ENCODE measurements around the gene ARSB.
"Not testable (repeated sequence)": the region's sequence is repeated elsewhere in the genome, so short reads cannot be mapped to it uniquely, and the experiment has no call there.

Gene ARSB

DNA sequence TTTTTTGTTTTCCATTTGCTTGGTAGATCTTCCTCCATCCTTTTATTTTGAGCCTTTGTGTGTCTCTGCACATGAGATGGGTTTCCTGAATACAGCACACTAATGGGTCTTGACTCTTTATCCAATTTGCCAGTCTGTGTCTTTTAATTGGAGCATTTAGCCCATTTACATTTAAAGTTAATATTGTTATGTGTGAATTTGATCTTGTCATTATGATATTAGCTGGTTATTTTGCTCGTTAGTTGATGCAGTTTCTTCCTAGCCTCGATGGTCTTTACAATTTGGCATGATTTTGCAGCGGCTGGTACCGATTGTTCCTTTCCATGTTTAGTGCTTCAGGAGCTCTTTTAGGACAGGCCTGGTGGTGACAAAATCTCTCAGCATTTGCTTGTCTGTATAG is 133.2 kb downstream of the ARSB start:
- not testable (repeated sequence) for H3K4me3 ChIP-seq (ENCODE audit: low read depth, low read length)

- H3K4me3 ChIP-seq (ENCODE audit: low read depth, low read length), result no peak overlapping the region
These were observed 139.6 kb downstream of the ARSB start for GRCh38 chr5:78845470-78845869.

- H3K4me3 ChIP-seq (ENCODE audit: low read depth, low read length), result no peak overlapping the region
These were observed 141.7 kb downstream of the ARSB start for GRCh38 chr5:78843436-78843835.

DNA sequence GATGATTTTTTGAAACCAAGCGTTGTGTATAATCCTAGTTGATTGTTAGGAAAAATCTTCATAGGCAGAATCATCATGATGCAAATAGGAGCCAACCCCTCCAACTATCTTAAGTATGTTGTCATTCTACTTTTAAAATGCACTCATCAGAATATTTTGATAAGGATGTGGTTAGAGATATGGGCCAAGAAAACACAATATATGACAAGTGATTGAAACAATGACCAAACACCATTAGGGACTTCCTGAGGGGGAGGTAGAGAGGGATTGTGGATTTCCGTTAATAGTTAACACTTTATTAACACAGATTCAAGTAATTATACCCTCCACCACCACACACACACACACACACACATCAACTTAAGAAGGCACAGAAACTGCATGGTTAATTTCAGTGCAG is 143.3 kb downstream of the ARSB start:
- no peak overlapping the region for H3K4me3 ChIP-seq (ENCODE audit: low read depth, low read length)

- H3K4me3 ChIP-seq (ENCODE audit: low read depth, low read length), result no peak overlapping the region
These were observed 146.4 kb downstream of the ARSB start for GRCh38 chr5:78838753-78839152.

- H3K4me3 ChIP-seq (ENCODE audit: low read depth, low read length), result no peak overlapping the region
These were observed 147.3 kb downstream of the ARSB start for GRCh38 chr5:78837836-78838235.

DNA sequence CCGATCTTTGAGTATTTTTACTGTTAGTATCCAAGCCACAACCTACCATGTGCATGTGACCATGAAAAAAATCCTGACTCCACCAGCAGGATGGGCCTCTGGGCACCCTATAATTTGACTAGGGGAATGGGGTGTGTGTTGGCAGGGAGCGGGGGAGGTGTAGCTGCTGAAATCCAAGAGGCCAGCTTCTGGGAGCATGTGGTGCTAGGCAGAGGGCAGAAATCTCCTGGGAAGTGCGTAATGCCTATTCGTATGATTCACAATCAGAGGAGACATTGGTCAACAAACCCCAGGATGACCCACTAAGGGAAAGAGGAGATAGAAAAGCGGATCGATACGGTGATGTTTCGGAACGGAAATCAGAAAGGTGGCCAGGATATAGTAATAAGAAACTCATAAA is 149.9 kb downstream of the ARSB start:
- H3K4me3 ChIP-seq (ENCODE audit: low read depth, low read length), result no peak overlapping the region

DNA sequence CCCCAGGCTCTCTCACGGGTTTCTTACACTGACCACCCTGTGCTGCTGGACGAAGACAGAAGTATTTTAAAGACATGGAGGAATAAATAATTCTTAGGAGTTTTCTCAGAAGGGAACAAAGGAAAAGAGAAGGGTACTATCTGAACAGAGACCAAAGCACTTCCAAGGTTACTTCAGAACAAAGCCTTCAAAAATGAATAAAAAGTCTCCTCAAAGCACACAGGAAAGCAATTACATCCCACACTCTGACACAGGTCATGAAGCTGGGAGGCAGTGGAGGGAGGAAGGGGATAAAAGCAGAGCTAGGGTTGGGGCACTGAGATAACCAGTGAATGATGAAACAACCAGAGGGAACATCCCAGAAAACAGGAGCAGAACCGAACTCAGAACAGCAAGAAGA is 151.8 kb downstream of the ARSB start:
- no peak overlapping the region for H3K4me3 ChIP-seq (ENCODE audit: low read depth, low read length)

DNA sequence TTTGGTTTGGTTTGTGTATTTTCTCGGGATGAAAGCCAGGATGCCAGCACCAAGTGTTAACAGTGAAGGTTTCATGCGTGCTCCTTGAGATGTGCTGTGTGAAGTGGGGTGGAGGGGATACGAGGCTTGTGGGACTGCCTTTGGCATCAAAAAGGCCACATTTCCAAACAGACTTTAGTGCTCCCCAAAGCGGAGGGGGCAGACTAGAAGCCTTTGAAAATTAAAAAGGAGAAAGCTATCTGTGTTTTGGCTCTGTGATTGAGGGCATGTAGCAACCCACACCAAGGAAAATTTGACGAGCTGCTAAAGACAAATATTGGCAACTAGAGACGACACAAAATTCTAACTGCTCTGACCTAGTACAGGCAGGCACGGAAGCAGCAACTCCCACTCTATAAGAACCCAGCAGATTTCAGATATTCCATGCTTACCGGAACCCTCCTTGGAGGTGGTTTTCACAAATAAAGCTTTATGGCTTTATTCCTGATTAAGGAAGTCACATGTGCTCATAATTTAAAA is 154.5 kb downstream of the ARSB start:
- H3K4me3 ChIP-seq (ENCODE audit: low read depth, low read length), result no peak overlapping the region

DNA sequence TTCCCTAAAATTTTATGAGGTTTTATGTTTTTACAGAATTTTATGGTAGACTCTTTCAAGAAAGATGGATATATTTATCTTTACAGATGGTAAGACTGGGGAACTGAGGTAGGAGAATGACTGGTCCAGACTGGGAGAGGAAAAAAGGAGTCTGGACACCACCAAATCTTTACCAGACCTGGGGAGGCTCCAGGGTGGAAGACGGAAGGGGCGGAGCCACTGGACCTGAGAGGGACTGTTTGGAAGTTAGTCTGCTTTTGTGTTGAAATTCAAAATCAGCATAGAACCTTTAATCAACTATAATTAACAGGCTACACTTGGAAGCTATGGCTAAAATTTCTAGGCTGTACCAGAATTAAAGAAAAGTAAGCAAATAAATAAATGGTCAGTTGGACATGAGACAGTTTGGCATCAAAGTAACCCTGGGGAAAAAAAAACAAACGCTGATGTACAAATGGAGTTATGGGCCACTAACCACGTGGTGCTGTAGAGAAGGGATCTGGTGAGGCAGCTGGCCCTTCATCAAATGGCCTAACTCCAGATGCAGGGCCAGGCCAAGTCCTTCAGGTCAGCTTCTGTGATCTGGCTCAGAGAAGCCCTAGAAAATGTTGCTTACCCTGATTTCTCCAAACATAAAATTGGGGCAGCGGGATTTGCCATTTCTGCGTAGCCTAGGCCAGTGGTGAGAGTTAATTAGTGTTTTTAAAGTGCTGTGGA is 155.1 kb downstream of the ARSB start:
- H3K4me3 ChIP-seq (ENCODE audit: low read depth, low read length), result no peak overlapping the region

GRCh38 chr5:78827725-78828124 is 157.4 kb downstream of the ARSB start:
- no peak overlapping the region for H3K4me3 ChIP-seq (ENCODE audit: low read depth, low read length)

GRCh38 chr5:78824831-78825281 is 160.3 kb downstream of the ARSB start:
- H3K4me3 ChIP-seq (ENCODE audit: low read depth, low read length), result no peak overlapping the region

DNA sequence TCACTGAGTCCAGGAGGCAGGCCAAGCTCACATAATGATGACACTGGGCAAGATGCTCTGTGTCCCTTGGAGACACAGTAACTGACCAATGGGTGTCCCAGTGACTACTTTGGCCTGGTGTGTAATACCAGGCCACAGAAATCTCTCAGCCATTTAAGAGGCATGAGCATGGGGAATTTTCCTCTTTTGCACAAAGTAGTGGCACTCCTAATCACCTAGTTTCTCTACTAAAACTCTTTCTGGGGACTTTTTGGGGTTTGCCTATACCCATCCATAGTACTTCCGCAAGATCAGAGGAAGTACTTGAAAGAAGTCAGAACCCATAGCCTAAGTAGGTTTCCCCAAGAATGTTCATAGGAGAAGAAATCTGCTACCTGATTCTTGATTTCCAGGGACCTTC is 161.9 kb downstream of the ARSB start:
- no peak overlapping the region for H3K4me3 ChIP-seq (ENCODE audit: low read depth, low read length)

DNA sequence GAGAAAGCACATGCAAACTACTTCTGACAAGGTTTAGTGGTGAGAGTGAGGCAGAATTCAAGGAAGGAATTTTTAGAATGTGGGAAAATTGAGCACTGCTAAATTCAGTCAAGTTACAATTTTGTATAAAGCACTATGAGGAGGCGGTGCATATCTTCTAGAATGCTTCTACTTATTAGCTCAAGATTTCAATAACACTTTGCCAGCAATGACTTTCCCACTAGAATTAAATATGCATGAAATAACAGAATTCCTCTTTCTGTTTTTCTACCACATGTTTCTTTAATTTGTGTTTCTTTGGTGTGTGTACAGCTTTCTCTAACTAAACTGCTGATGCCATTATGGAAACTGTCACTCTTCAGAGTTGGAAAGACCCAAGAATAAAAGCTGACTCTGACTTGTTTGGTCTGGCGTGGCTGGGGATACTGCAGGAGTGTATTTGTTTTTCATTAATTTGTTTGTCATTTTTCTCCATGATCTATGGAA is 163.5 kb downstream of the ARSB start:
- H3K4me3 ChIP-seq (ENCODE audit: low read depth, low read length), result no peak overlapping the region

GRCh38 chr5:78819707-78820106 is 165.4 kb downstream of the ARSB start:
- no peak overlapping the region for H3K4me3 ChIP-seq (ENCODE audit: low read depth, low read length)

- no peak overlapping the region for H3K4me3 ChIP-seq (ENCODE audit: low read depth, low read length)
These were observed 165.9 kb downstream of the ARSB start for GRCh38 chr5:78819166-78819565.

- no peak overlapping the region for H3K4me3 ChIP-seq (ENCODE audit: low read depth, low read length)
These were observed 168.9 kb downstream of the ARSB start for GRCh38 chr5:78816143-78816765.

GRCh38 chr5:78813906-78814530 is 171.1 kb downstream of the ARSB start:
- no peak overlapping the region for H3K4me3 ChIP-seq (ENCODE audit: low read depth, low read length)

DNA sequence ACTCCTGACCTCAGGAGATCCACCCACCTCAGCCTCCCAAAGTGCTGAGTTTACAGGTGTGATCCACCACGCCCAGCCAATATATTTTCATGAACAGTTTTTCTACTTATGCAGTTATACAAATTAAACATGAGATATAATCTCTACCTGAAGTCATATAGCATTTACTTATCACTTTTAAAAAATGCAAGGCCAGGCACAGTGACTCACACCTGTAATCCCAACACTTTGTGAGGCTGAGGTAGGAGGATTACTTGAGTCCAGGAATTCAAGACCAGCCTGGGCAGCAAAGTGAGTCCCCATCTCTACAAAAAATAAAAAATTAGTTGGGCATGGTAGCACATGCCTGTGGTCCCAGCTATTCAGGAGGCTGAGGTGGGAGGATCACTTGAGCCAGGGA is 171.8 kb downstream of the ARSB start:
- no peak overlapping the region for H3K4me3 ChIP-seq (ENCODE audit: low read depth, low read length)

- no peak overlapping the region for H3K4me3 ChIP-seq (ENCODE audit: low read depth, low read length)
These were observed 173.2 kb downstream of the ARSB start for GRCh38 chr5:78811866-78812265.

- no peak overlapping the region for H3K4me3 ChIP-seq (ENCODE audit: low read depth, low read length)
These were observed 173.8 kb downstream of the ARSB start for GRCh38 chr5:78811121-78811817.

All from iPS-11a (cell line).